Subcutaneous adipose tissue (tissue), 4 donors: ENCODE results near the gene RXFP1. TPM values are rescaled to one million over a fixed set of nuclear protein-coding genes. Genes with fewer than 3 reads are reported as not detected.

ENCODE experiments used
- CTCF ChIP-seq: fragments of 450-650 bp; IDR thresholded peaks from one replicate; pipeline ENCODE4 v1.5.1; 2016; ENCODE audit warnings: low read depth, mild to moderate bottlenecking, control low read depth, antibody characterized with exemption, moderate library complexity
- total RNA-seq, 4 donors: library from RNA; depleted of rRNA; stranded (reverse); fragments of >200 nt; gene quantifications; one replicate each; pipeline ENCODE4 v1.1.0, GENCODE V29; 2016

Gene RXFP1
- total RNA-seq, result not detected

DNA sequence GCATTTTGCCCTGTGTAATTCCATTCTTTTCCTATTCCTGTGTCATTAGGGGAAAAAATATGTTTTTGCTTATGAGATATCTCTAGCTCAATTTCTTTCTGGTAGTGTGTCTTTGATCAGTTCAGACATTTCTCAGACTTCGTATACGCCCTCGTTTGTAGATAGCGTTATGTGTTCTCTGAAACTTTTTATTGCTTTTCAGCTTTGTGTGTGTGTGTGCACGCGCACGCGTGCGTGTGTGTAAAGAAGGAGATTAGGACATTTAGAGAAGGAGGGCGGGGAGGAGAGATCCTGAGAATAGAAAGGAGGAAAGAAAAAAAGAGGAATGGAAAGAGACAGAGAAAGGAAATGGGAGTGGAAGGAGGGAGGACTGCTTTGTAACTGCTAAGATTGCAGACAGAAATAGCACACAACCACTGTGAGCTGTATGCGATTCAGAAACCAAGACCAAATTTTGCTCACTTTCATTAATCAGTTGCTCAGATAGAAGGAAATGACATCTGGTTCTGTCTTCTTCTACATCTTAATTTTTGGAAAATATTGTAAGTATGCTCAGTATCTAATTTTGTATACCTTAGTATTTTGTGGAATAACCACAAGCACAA, at the start of gene RXFP1:
Gene RXFP1, plus strand, starts transcription at position 399 of the 605 bp plus-strand sequence. Its CDS starts 95 bp downstream, at position 494.
- TF ChIP-seq CTCF, result no peak

DNA sequence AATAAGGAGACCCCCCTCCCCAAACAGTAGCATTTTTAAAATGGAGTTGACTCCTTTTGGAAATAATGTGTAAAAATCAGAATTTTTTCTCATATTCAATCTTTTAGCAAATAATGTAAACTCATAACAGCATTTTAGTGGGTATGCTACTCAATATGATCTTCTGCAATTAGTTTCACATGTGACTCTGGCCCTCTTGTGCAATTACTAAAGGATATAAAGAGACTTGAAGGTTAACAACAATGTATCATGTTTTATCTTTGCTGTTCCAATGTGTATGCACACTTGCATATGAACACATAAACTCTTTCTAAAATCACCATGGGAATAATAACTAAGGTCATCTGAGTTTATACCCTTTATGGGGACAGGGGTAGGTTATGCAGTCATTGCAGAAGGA, 39.9 kb upstream of the RXFP1 start:
- TF ChIP-seq CTCF, result no peak

- no peak for TF ChIP-seq CTCF
These were observed 37.4 kb upstream of the RXFP1 start for GRCh38 chr4:158484173-158484885.

DNA sequence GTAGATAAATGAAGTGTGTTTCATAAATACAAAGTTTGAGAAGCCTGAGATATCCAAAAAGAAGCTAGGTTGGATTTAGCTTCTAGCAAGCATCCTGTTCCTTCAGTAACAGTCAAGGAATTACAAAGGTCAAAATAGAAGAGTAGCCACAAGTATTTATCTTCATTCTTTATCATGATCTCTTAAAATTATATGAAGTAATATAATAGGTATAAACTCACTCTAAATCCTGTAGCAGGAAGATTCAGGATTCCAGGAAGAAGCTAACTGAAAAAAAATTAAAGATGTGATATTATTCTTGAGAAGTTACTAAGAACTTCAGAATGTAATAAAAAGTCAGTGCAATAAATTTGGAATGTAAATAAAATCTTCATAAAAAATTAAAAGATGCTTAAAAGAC, 31.1 kb upstream of the RXFP1 start:
- no peak for TF ChIP-seq CTCF

DNA sequence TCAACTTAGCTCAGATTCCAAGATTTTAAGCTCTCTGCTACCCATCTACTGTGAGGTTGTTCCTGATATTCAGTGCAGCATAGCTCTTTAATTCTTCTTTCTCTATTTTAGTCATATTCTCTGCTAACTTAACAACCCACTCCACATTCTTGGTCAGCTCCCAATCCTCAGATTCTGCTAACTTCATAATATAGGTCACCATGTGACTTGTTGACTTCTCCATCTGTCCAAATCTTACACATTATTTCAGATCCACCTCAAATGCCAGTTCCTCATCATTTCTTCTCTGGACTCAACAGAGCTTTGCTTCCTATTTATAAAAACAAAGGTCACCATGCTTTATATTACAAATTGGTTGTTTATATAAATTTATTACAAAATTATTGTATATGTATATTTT, 29.3 kb upstream of the RXFP1 start:
- no peak for TF ChIP-seq CTCF

DNA sequence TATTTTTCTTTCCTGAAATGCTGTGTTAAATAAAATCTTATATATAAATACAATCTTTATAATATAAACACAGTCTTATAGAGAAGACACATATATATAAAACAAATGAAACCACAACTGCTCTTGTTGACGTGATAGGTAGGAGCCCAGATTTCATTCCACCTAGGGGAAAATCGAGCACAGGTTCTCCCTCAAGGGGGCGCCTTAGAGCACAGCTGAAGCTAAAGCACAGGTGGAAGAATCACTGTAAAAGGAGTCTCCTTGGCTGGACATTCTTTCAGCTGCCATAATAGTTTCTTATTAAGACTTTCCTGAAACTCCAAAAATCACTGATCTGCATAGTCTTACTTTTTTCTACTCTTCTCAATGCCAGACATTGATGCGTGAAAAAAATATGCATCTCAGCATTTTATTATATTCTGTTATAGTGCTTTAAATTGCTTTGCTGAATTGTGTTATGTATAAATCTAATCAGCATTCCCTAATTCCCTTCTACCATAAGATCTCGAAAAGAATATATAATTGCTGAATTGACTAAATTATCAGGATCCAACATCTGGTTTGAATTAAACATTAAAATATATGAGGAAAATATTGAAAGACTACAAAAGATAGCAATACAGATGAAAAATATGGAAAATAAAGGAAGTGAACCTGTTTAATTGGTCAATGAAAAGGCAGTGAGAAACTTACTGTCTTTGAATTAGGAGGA, 25.5 kb upstream of the RXFP1 start:
- TF ChIP-seq CTCF, result no peak

- TF ChIP-seq CTCF, result no peak
These were observed 21.6 kb upstream of the RXFP1 start for GRCh38 chr4:158500054-158500453.
